ENCODE results near the gene WWP2. TPM values are rescaled to one million over a fixed set of nuclear protein-coding genes. Genes with fewer than 3 reads are reported as not detected.
A peak's percentile ranks its signal among the peaks of the same experiment; 100 is the strongest.

WWP2 gene
- total RNA-seq, 1 experiment from 2014 or later, result 12.0 TPM

- no peak overlapping the region for H3K27ac ChIP-seq
- no peaks in the 10 kb centered on the region for H3K36me3 ChIP-seq
- no peak for DNase-seq
- no peaks in the 10 kb centered on the region for H3K27me3 ChIP-seq
- no peaks in the 10 kb centered on the region for H3K9me3 ChIP-seq (replicated peaks)
- peaks cover 15% of the 10 kb centered on the region for H3K4me1 ChIP-seq
- H3K4me3 ChIP-seq, result no peak overlapping the region
These were observed 126.0 kb downstream of the WWP2 start for GRCh38 chr16:69888005-69888590.

- Histone ChIP-seq H3K4me1 (peaks cover 17% of the 10 kb centered on the region), H3K4me3 (no peak overlapping the region), H3K36me3 (no peaks in the 10 kb centered on the region), H3K9me3 (replicated peaks) (no peaks in the 10 kb centered on the region), H3K27ac (no peak overlapping the region), H3K27me3 (no peaks in the 10 kb centered on the region)
- DNase-seq, result no peak
These were observed 127.3 kb downstream of the WWP2 start for GRCh38 chr16:69889295-69889964.

- H3K27ac ChIP-seq, result peak overlapping the region; percentile 85
- H3K36me3 ChIP-seq, result no peaks in the 10 kb centered on the region
- H3K9me3 ChIP-seq (replicated peaks), result no peaks in the 10 kb centered on the region
- H3K4me3 ChIP-seq, result peak overlapping the region; percentile 20
- H3K27me3 ChIP-seq, result no peaks in the 10 kb centered on the region
- peaks cover 17% of the 10 kb centered on the region for H3K4me1 ChIP-seq
- peak; percentile 77 to 87 for DNase-seq
These were observed 128.2 kb downstream of the WWP2 start for GRCh38 chr16:69890114-69890891.

GRCh38 chr16:69890892-69891282 is 128.8 kb downstream of the WWP2 start:
- no peak overlapping the region for H3K4me3 ChIP-seq
- no peaks in the 10 kb centered on the region for H3K9me3 ChIP-seq (replicated peaks)
- peaks cover 17% of the 10 kb centered on the region for H3K4me1 ChIP-seq
- H3K36me3 ChIP-seq, result no peaks in the 10 kb centered on the region
- peak overlapping the region; percentile 85 for H3K27ac ChIP-seq
- no peaks in the 10 kb centered on the region for H3K27me3 ChIP-seq
- no peak for DNase-seq

- no peak overlapping the region for H3K4me3 ChIP-seq
- no peak for DNase-seq
- no peaks in the 10 kb centered on the region for H3K9me3 ChIP-seq (replicated peaks)
- no peaks in the 10 kb centered on the region for H3K36me3 ChIP-seq
- 0 out of 2 replicates have a peak overlapping the region, but pooled peaks have one; percentile 15 for H3K27ac ChIP-seq
- H3K27me3 ChIP-seq, result no peaks in the 10 kb centered on the region
- peaks cover 17% of the 10 kb centered on the region for H3K4me1 ChIP-seq
These were observed 130.2 kb downstream of the WWP2 start for GRCh38 chr16:69892378-69892777.

- Histone ChIP-seq H3K27ac (0 out of 2 replicates have a peak overlapping the region, but pooled peaks have one; percentile 15), H3K27me3 (no peaks in the 10 kb centered on the region)
- peak; percentile 19 to 60 for DNase-seq
These were observed 131.0 kb downstream of the WWP2 start for GRCh38 chr16:69893106-69893505.

GRCh38 chr16:69894676-69895075 is 132.5 kb downstream of the WWP2 start:
- DNase-seq, result no peak
- H3K4me3 ChIP-seq, result no peak overlapping the region

More at GRCh38 chr16:69893106-69893505, 131.0 kb downstream of the WWP2 start:
- Histone ChIP-seq H3K4me3 (no peak overlapping the region), H3K9me3 (replicated peaks) (no peaks in the 10 kb centered on the region), H3K4me1 (peaks cover 17% of the 10 kb centered on the region), H3K36me3 (no peaks in the 10 kb centered on the region)

GRCh38 chr16:69903865-69904415 is 141.8 kb downstream of the WWP2 start:
- Histone ChIP-seq H3K27ac (no peak overlapping the region), H3K4me1 (no peaks in the 10 kb centered on the region), H3K27me3 (no peaks in the 10 kb centered on the region), H3K9me3 (replicated peaks) (no peaks in the 10 kb centered on the region), H3K4me3 (no peak overlapping the region), H3K36me3 (no peaks in the 10 kb centered on the region)
- DNase-seq, result no peak

More at GRCh38 chr16:69894676-69895075, 132.5 kb downstream of the WWP2 start:
- H3K27ac ChIP-seq, result no peak overlapping the region
- no peaks in the 10 kb centered on the region for H3K9me3 ChIP-seq (replicated peaks)
- H3K4me1 ChIP-seq, result peaks cover 17% of the 10 kb centered on the region
- no peaks in the 10 kb centered on the region for H3K36me3 ChIP-seq
- H3K27me3 ChIP-seq, result no peaks in the 10 kb centered on the region

GRCh38 chr16:69904495-69905170 is 142.5 kb downstream of the WWP2 start:
- Histone ChIP-seq H3K4me1 (no peaks in the 10 kb centered on the region), H3K4me3 (no peak overlapping the region), H3K9me3 (replicated peaks) (no peaks in the 10 kb centered on the region), H3K27me3 (no peaks in the 10 kb centered on the region), H3K36me3 (no peaks in the 10 kb centered on the region), H3K27ac (no peak overlapping the region)
- no peak for DNase-seq

- Histone ChIP-seq H3K4me3 (no peak overlapping the region), H3K27me3 (no peaks in the 10 kb centered on the region), H3K4me1 (no peaks in the 10 kb centered on the region), H3K27ac (no peak overlapping the region), H3K36me3 (no peaks in the 10 kb centered on the region), H3K9me3 (replicated peaks) (no peaks in the 10 kb centered on the region)
- no peak for DNase-seq
These were observed 143.0 kb downstream of the WWP2 start for GRCh38 chr16:69905171-69905555.

GRCh38 chr16:69906838-69907401 is 144.8 kb downstream of the WWP2 start:
- Histone ChIP-seq H3K27ac (no peak overlapping the region), H3K4me1 (no peaks in the 10 kb centered on the region)
- DNase-seq, result no peak

GRCh38 chr16:69909043-69909442 is 146.9 kb downstream of the WWP2 start:
- no peak for DNase-seq
- H3K36me3 ChIP-seq, result no peaks in the 10 kb centered on the region
- no peaks in the 10 kb centered on the region for H3K9me3 ChIP-seq (replicated peaks)
- H3K27ac ChIP-seq, result no peak overlapping the region
- no peaks in the 10 kb centered on the region for H3K4me1 ChIP-seq
- H3K27me3 ChIP-seq, result no peaks in the 10 kb centered on the region
- H3K4me3 ChIP-seq, result no peak overlapping the region

More at GRCh38 chr16:69906838-69907401, 144.8 kb downstream of the WWP2 start:
- Histone ChIP-seq H3K36me3 (no peaks in the 10 kb centered on the region), H3K9me3 (replicated peaks) (no peaks in the 10 kb centered on the region), H3K27me3 (no peaks in the 10 kb centered on the region), H3K4me3 (no peak overlapping the region)

- Histone ChIP-seq H3K27ac (no peak overlapping the region), H3K4me1 (no peaks in the 10 kb centered on the region), H3K4me3 (no peak overlapping the region), H3K27me3 (no peaks in the 10 kb centered on the region), H3K36me3 (no peaks in the 10 kb centered on the region), H3K9me3 (replicated peaks) (no peaks in the 10 kb centered on the region)
- no peak for DNase-seq
These were observed 147.6 kb downstream of the WWP2 start for GRCh38 chr16:69909760-69910159.

- no peak overlapping the region for H3K27ac ChIP-seq
- no peak overlapping the region for H3K4me3 ChIP-seq
- H3K9me3 ChIP-seq (replicated peaks), result no peaks in the 10 kb centered on the region
- no peaks in the 10 kb centered on the region for H3K36me3 ChIP-seq
- H3K27me3 ChIP-seq, result no peaks in the 10 kb centered on the region
- no peak for DNase-seq
- no peaks in the 10 kb centered on the region for H3K4me1 ChIP-seq
These were observed 148.8 kb downstream of the WWP2 start for GRCh38 chr16:69910964-69911363.

Data from SJCRH30 (cell line).